HTR-8/SVneo (cell line): ENCODE measurements around the gene PATE1.
"Not testable (repeated sequence)": the region's sequence is repeated elsewhere in the genome, so short reads cannot be mapped to it uniquely, and the experiment has no call there.

Experiments used
- DNase-seq: peaks from one replicate; pipeline ENCODE4 v3.0.0; 2011; ENCODE audit warnings: low spot score, mixed read lengths; ENCODE audit not compliant: insufficient read length
- FAIRE-seq: peaks from 2 replicates; lab custom pipeline; 2011; peaks lifted over from hg19 to GRCh38; lab: Jason Lieb, UNC

Gene PATE1, protein sequence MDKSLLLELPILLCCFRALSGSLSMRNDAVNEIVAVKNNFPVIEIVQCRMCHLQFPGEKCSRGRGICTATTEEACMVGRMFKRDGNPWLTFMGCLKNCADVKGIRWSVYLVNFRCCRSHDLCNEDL

DNA sequence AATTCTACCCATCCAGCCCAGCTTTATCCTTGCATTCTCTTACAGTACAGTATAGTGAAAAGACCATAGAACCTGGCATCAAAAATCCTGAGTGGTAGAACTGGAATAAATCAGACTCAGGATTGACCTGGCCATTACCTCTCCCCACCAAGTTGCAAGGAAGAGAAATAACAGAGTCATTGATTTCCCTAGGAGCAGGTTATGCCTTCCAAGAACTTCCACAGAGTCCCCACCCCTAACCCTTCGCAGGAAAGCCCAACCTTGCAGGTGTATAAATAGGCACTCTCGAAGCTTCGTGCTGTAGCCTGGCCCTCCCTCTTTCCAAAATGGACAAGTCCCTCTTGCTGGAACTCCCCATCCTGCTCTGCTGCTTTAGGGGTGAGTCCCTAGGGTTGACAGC is at the start of gene PATE1:
Gene PATE1, plus strand, starts transcription at position 301 of the 400 bp plus-strand sequence. Its CDS starts 26 bp downstream, at position 327.
- FAIRE-seq (no peak), DNase-seq (no peak)

DNA sequence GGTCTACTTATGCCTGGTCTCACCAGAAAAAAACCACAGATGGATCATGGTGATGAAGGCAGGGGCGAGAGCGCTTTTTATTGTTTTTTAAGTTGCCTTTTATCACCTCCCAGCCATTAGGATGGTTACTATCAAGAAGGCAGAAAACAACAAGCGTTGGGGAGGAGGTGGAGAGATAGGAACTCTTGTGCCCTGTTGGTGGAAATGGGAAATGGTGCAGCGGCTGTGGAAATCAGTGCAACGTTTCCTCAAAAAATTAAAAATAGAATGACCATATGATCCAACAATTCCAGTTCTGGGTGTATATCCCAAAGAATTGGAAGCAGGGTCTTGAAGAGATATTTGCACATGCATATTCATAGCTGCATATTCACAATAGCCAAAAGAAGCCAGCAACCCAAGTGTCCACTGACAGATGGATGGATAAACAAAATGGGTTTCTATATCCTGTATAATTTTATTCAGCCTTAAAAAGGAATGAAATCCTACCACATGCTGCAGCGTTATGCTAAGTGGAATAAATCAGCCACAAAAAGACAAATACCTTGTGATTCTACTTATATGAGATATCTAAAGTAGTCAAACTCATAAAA is 45.0 kb upstream of the PATE1 start:
- FAIRE-seq (no peak), DNase-seq (no peak)

DNA sequence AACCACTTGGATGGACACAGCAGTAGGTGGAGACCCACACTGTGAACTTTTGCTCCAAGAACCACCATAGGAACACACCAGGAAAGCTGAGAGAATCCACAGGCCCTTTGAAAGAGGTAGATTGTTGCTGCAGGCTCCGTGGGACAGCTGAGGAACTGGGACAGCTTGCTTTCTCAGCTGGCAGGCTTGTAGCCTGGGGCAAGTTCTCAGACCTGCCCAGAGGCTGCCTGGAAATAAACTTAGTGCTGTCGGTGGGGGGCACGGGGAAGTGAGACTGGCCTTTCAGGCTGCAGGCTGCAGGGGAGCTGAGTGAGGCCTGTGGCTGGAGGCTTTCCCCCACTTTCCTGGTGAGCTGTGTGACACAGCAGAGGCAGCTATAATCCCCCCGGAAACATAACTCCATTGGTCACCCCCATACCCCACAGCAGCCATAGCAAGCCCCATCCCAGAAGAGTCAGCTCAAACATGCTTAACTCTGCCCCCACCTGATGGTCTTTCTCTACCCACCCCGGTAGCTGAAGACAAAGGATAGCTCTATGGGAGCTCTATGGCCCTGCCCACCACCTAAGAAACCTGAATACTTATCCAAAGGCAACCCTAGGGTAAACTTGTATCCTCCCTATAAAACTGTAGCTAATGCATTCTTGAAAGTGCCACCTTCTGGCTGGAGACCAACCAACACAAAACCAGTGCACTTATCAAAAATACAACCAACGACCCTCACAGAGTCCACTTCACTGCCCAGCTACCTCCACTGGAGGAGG is 44.0 kb upstream of the PATE1 start:
- FAIRE-seq (no peak), DNase-seq (no peak)

DNA sequence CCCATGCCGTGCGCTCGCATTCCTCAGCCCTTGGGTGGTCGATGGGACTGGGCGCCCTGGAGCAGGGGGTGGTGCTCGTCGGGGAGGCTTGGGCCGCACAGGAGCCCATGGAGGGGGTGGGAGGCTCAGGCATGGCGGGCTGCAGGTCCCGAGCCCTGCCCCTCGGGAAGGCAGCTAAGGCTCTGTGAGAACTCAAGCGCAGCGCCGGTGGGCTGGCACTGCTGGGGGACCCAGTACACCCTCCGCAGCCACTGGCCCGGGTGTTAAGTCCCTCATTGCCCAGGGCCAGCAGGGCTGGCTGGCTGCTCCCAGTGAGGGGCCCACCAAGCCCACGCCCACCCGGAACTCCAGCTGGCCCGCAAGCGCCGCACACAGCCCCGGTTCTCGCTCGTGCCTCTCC is 41.4 kb upstream of the PATE1 start:
- not testable (repeated sequence) for DNase-seq, FAIRE-seq

DNA sequence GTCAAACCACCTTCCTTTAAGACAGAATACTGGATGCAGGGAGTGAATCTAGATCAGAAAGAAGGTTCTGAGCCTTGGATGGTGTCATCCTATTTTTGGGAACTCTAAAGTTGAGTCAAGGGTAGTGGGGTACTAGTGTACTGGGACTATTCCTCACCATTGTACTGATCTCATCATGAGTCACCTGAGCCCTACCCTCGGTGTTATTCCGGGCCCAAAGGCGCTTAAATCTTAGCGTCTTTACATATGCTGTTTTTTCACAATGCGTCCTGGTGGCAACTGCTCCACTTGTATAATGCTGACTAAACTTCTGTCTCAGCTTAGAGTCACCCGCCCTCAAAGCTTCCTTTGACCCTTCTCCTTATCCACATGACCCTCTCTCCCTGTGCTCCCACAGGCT is 25.3 kb upstream of the PATE1 start:
- FAIRE-seq, result no peak

DNA sequence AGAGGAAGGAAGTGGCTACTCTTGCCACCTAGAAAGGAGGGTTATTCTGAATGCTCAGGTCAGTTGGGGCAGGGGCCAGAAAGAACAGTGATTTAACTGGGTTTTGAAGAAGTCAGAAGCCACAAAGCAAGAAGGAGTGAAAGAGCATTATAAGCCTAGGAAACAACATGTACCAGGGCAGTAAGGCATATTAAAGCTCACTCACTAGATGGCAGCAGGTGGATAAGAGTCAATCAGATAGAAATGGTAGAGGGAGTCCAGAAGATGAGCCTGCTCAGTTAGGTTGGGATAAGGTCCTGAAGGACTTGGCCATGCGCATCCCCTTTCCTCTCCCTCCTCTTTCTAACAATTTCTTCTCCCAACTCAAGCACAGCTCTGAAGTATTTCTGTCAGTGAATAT is 22.0 kb upstream of the PATE1 start:
- FAIRE-seq (no peak), DNase-seq (no peak)

More for the DNA sequence above, 25.3 kb upstream of the PATE1 start:
- DNase-seq, result no peak

DNA sequence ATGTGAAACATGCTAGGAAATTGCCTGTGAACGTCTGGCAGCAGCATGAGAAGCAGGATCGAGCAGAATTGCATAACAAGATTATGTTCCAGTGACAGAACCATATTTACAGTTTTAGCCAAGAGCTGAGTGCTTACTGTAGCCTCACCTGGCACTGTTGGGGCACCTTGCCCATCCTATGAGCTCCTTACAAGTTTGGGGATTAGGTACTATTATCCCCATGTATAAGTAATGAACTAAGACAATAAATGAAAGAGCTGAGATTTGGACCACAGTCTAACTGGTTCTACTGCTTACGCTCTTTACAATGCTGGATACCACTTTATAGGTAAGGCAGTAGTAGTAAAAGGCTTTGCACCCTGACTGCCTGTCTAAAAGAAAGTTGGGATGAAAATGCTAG is 17.1 kb upstream of the PATE1 start:
- no peak for FAIRE-seq
- DNase-seq, result no peak

DNA sequence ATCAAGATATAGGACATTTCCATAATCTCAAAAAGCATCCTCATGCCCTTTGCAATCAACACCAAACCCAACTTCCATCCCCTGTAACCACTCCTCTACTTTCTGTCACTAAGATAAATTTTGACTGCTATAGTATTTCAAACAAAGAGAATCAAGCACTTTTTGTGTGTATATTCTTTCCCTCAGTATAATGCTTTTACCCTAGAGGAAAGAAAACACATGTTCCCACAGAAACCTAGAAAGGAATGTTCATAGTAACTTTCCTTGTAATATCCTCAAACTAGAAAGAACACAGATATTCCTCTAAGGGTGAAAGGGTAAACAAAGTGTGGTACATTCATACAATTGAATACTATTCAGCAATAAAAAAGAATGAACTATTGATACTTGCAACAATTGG is 5.5 kb upstream of the PATE1 start:
- FAIRE-seq (no peak), DNase-seq (no peak)

DNA sequence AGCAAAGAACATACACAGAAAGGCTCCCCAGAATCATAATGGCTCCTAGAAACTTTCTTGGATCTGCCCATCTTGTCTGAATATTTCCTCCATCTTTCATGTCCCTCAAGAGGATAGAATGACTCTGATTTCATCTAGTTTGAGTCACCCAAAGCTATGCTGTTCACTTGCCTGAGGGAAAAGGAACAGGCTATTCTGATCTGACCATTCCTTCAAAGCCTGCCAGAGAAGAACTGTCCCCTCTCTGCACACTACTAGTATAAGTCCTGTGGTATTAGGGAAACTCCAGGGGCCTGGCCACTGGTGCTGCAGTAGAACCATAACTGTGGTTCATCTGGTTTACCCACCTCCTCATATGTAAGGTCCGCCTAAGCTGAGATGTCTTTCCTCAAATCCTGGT is 2.4 kb upstream of the PATE1 start:
- FAIRE-seq (no peak), DNase-seq (no peak)

DNA sequence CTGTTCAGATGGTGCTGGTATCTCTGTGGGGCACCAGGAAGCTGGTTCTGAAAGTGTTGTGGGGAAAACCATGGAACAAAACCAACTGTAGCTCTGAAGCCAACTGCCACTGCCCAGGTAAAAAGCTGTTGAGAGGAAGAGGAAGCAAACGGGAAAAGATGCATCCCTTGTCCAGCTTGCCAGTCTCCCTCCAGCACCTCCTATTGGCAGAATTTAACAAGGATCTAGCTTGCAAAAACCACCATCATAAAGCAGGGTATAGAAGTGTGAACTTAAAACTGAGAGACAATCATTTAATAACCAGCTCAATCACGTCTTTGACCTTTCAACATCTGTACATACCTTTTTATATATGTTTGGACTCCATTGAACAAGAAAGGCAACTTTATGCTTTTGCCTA is 4.5 kb downstream of the PATE1 start:
- FAIRE-seq (no peak), DNase-seq (no peak)

DNA sequence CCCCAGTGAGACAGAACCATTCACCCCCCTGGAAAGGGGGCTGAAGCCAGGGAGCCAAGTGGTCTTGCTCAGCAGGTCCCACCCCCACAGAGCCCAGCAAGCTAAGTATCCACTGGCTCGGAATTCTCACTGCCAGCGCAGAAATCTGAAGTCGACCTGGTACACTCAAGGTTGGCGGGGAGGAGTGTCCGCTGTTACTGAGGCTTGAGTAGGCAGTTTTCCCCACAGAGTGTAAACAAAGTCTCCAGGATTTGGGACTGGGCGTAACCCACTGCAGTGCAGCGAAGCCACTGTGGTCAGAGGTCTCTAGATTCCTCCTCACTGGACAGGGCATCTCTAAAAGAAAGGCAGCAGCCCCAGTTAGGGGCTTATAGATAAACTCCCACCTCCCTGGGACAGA is 10.0 kb downstream of the PATE1 start:
- FAIRE-seq (no peak), DNase-seq (no peak)

DNA sequence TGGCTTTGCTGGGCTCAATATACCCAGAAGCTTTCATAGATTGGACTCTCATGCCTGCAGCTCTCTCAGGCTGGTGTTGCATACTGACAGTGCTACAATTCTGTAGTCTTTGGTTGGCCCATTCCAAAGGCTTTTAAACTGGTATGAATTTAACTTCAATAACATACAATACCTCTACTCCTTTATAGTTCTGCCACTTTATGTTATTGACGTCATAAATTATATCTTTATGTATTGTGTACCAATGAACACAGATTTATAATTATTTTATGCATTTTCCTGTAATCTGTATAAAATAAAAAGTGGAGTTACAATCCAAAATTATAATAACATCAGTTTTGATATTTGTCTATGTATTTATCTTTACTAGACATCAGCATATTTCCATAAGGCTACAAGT is 16.4 kb downstream of the PATE1 start:
- DNase-seq, result no peak
- FAIRE-seq, result no peak

DNA sequence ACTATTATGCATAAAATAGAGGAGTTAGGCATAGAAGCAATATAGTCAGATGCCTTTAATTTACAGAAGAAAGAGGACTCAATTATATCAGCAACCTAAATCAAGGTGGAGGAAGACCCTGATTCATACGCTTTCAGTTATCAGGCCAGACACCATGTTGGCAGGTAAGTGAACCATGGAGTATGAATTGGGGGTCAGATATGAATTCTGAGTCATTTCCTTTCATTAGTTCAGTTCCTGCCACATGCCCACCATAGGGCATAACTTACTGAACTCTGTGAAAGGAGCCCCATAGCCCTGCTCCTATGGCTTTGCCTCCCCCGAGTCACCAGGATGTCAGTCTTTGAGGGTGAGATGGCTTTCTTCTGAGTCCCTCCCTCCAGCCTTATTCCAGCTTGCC is 17.4 kb downstream of the PATE1 start:
- DNase-seq, result no peak
- FAIRE-seq, result no peak

DNA sequence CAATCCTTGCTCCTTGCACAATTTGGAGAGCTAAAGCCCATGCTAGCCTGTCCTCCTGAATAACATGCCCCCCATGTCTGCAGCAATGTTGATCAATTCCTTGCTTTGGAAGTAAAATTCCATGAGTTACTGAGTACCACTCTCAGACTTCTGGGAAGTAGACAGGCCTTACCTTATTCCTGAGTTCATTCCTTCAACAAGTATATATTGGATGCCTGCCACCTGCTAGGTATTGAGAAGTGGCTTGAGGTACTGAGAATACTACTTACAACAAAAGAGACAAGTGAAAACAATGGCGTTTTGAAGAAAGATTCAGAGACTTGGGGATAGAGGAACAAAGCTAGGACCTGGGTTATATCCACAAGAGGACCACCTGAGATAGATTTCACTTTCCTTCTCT is 20.2 kb downstream of the PATE1 start:
- FAIRE-seq (no peak), DNase-seq (no peak)

DNA sequence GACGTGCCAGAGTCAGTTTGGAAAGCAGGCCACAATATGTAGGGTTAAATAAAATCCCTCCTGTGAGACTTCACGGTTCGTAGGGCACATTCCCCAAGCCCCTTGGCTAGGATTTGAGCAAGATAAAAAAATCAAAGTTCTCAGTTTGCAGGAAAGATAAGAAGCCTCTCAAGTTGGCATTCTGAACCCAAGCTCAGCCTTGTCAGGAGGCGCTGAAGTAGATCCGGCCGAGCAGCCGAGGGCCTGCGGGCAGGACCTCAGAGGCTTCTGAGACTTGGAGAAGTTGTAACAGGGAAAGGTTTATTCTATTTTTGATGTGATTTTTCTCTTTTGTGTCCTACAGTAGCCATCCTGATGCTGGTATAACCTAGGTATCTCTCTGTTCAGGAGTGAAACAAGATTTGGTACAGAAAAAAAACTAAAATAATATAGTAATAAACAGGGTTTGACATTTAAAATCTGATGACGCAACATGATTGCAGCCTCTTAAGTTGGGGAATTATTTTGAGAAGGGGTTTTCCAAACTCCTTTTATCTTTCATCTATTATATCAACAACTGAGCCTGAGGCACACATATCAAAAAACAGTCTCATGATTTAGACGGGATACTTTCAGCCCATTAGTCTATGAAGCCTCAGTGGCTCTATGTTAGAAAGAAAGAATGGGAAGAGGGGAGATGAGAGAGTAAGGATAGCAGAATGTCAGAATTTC is 22.4 kb downstream of the PATE1 start:
- no peak for DNase-seq
- no peak for FAIRE-seq

DNA sequence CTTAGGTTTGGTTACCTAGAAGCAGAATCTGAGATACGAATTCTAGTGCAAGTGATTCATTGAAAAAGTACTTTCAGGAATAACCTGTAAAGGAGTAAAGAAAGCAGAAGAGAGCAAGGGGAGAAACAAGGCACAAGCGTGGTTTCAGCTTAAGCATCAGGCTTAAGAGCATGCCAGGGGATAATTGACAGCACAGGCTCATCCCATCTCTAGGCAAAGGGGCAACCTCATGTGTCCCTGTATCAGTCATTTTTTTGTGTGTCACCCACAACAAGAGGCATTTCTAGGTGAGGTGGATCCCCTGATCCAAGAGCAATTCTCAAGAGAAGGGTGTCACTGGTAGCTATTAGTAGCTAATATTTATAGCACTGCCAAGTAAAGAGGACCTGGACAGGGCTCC is 24.5 kb downstream of the PATE1 start:
- FAIRE-seq, result no peak
- no peak for DNase-seq

DNA sequence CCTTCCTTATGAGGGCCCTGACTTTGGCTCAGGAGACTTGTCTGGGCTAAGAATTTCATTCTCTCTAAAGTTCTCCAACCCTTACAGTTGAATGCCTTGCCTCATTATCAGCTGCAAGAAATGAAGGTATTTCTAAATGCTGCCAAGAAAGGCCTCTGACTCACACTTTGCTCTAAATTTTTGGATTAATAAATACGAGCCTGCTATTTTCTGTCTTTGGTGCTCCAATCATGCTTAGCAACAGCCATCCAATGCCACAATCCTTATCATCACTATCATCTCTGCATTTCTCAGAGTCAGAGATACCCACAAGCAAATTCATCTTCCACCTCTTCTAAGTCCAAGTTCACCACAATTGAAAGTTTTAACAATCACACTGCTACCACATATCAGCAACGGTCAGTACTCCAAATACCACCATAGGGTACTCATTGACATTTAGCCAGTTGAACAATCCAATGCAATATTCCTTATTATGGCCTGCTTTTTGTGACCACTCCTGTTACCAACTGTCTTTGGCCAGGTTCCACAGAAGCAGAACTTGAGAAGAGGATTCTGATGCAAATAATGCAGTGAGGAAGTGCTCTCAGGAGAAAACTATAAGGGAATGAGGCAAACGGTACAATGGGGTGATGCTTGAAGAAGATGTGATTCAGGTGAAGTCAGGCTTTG is 26.9 kb downstream of the PATE1 start:
- DNase-seq (no peak), FAIRE-seq (no peak)

DNA sequence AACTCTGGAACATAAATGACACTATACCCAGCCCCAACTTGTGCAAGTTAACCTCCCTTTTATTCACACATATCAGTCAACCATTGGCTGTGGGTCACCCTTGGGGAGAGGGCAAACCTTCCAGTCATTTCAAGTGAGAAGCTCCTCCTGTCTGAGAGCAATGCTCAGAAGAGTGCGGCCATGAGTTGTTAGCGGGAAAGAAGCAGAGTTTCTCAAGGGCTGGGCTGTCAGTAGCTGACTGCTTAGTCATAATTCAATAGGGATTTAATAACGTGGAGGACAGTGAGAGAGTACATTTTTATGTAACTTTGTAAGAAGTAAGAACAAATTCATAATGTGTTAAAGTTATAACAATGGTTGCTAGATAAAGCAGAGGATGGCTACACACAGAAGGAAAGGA is 27.4 kb downstream of the PATE1 start:
- no peak for FAIRE-seq
- DNase-seq, result no peak

DNA sequence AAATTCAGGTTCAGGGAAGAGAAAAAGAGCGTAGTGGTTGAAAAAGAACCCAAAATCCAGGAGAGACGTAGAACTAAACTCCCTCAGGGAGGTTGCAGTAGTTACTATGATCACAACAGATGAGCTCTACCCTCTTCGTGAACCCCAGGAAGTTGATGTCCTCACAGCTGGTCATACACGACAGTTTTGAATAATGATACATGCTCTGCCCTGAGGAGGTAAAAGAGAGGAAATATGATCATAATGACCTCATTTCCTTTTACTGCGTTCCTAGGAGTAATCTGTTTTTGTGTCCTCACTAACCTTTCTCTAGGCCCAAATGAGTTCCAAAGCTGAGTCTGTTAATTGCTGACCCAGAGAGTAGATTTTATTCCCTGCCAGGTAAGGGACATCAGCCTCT is 31.2 kb downstream of the PATE1 start:
- FAIRE-seq (no peak), DNase-seq (no peak)

DNA sequence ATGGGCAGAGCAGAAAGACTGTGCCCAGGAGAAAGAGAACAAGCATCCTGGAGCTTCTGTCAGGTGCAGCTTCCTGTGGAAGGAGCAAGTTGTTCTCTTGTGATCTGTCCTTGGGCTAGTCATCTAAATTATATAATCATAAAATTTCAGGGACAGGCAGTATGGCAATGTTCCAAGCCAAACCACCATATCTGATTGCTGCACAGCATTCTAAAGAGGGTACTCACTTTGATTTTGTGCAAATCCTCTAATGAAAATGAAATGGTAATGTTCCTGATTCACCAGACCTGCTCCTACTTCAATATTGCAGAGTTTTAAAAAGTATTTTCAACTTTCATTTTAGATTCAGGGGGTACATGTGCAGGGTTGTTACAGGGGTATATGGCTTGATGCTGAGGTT is 32.6 kb downstream of the PATE1 start, which contains the start of gene PATE2:
Gene PATE2, minus strand, starts transcription at position 101 of the 400 bp plus-strand sequence. Its CDS starts 55 bp downstream, at position 46.
- FAIRE-seq, result no peak
- no peak for DNase-seq

DNA sequence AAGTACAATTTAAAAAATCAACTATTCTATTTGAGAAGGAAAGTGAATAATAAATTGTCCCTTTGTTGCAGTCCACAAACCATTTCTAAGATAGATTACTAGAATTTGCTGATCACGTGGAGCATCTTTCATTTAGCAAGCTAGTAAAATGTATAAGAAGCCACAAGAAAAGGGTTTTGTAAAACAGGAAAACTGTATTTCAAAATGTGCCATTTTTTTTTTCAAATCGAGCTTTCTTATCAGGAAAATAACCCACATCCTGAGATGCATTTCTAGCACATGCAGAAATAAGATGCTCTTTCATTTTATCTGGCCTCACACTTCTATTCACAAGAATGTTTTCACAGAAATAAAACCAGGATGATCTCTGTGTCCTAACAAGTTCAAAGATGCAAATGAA is 38.6 kb downstream of the PATE1 start:
- DNase-seq, result no peak
- FAIRE-seq, result no peak
